SK-N-SH (cell line): ENCODE data around the gene CAMK4. TPM values are rescaled to one million over a fixed set of nuclear protein-coding genes. Genes with fewer than 3 reads are reported as not detected.

ENCODE experiments used
- CTCF ChIA-PET: fragments of 300-600, 350-600 bp; formaldehyde crosslinking; extraction: SDS; loops from one replicate; lab custom pipeline; 2021; lab: Yijun Ruan, JAX
- POLR2A ChIA-PET: fragments of 350-600 bp; sonication (Branson Sonifier 250); formaldehyde crosslinking; extraction: SDS; loops from one replicate; lab custom pipeline; 2020; ENCODE audit warnings: antibody characterized with exemption, inconsistent platforms; lab: Yijun Ruan, JAX
- DNase-seq: peaks from one replicate; pipeline ENCODE4 v3.0.0; 2012
- H2AFZ ChIP-seq: fragments of 200-600 bp; sonication (generic); 2 replicates; pipeline ENCODE4 v1.8.1; 2016; ENCODE audit warnings: antibody characterized with exemption, mild to moderate bottlenecking, low read depth
- H3F3A ChIP-seq: fragments of 200-600 bp; sonication (generic); replicated peaks from 2 replicates; pipeline ENCODE3; 2016; ENCODE audit warnings: antibody characterized with exemption, mild to moderate bottlenecking; ENCODE audit not compliant: insufficient read depth
- H3K27ac ChIP-seq, 2 experiments: fragments of 200-500 bp in 1 of 2; fragments of 200-600 bp in 1 of 2; sonication (Bioruptor generic) in 1 of 2; sonication (generic), shearing (Covaris generic) in 1 of 2; 2 replicates each; pipeline versions ENCODE4 v1.5.1 to v1.6.1; 2014 to 2016; ENCODE audit warnings: low read depth in 2 of 2, inconsistent platforms in 1 of 2, low read length in 1 of 2, mild to moderate bottlenecking in 1 of 2, mixed read lengths in 1 of 2
- H3K27me3 ChIP-seq: fragments of 200-600 bp; sonication (generic), shearing (Covaris generic); 2 replicates; pipeline ENCODE4 v1.6.1; 2016; ENCODE audit warnings: mixed run types; ENCODE audit not compliant: insufficient read depth
- H3K36me3 ChIP-seq, 2 experiments: fragments of 200-500 bp in 1 of 2; fragments of 200-600 bp in 1 of 2; sonication (Bioruptor generic) in 1 of 2; sonication (generic) in 1 of 2; replicated peaks in 1 of 2; 2 replicates each; pipeline versions ENCODE3 to v1.5.1; 2014 to 2016; ENCODE audit warnings: low read length in 1 of 2, mild to moderate bottlenecking in 1 of 2; ENCODE audit not compliant: insufficient read depth in 2 of 2, control insufficient read depth in 1 of 2
- H3K4me1 ChIP-seq, 2 experiments: fragments of 200-500 bp in 1 of 2; fragments of 200-600 bp in 1 of 2; sonication (Bioruptor generic) in 1 of 2; sonication (generic), shearing (Covaris generic) in 1 of 2; 2 replicates each; pipeline versions ENCODE4 v1.5.1 to v1.6.1; 2014 to 2016; ENCODE audit warnings: low read depth in 1 of 2, low read length in 1 of 2, mixed run types in 1 of 2; ENCODE audit not compliant: insufficient read depth in 2 of 2, control insufficient read depth in 1 of 2
- H3K4me2 ChIP-seq: fragments of 200-600 bp; sonication (generic), shearing (Covaris generic); 2 replicates; pipeline ENCODE4 v1.6.1; 2017; ENCODE audit warnings: mixed run types
- H3K4me3 ChIP-seq, 2 experiments: fragments of 200-500 bp in 1 of 2; fragments of 200-600 bp in 1 of 2; sonication (Bioruptor generic) in 1 of 2; sonication (generic), shearing (Covaris generic) in 1 of 2; 2 replicates each; pipeline versions ENCODE4 v1.5.1 to v1.8.1; 2014 to 2016; ENCODE audit warnings: low read depth in 2 of 2, inconsistent platforms in 1 of 2, low read length in 1 of 2, mild to moderate bottlenecking in 1 of 2, mixed read lengths in 1 of 2, moderate library complexity in 1 of 2
- H3K79me2 ChIP-seq: fragments of 200-600 bp; sonication (generic); 2 replicates; pipeline ENCODE4 v1.8.1; 2017; ENCODE audit warnings: mild to moderate bottlenecking; ENCODE audit not compliant: insufficient read depth
- H3K9ac ChIP-seq: fragments of 200-600 bp; sonication (generic); 2 replicates; pipeline ENCODE4 v1.6.1; 2017; ENCODE audit warnings: mixed run types
- H3K9me2 ChIP-seq: fragments of 200-600 bp; sonication (generic); 2 replicates; pipeline ENCODE4 v1.6.1; 2017; ENCODE audit warnings: mixed run types
- H3K9me3 ChIP-seq: fragments of 200-600 bp; sonication (generic); 2 replicates; pipeline ENCODE4 v1.6.1; 2017; ENCODE audit warnings: mixed run types, mild to moderate bottlenecking, moderate library complexity
- H4K20me1 ChIP-seq: fragments of 200-600 bp; sonication (generic); 2 replicates; pipeline ENCODE4 v1.6.1; 2017; ENCODE audit warnings: mild to moderate bottlenecking, mixed run types; ENCODE audit not compliant: insufficient read depth
- CHD2 ChIP-seq: fragments of 150-350 bp; IDR thresholded peaks from 2 replicates; pipeline ENCODE4 v1.6.1; 2018; ENCODE audit warnings: low read length; ENCODE audit not compliant: partially characterized antibody
- CTCF ChIP-seq: fragments of 200-600 bp; sonication (generic); IDR thresholded peaks from 2 replicates; pipeline ENCODE4 v1.6.1; 2017; ENCODE audit warnings: antibody characterized with exemption, mild to moderate bottlenecking, moderate library complexity
- EP300 ChIP-seq, 2 experiments: IDR thresholded peaks; 2 replicates each; pipeline versions ENCODE4 v1.4.0 to v1.6.1; 2012; ENCODE audit warnings: borderline replicate concordance in 1 of 2, low read depth in 1 of 2, low read length in 1 of 2
- FOSL2 ChIP-seq: IDR thresholded peaks from 2 replicates; pipeline ENCODE4 v1.4.0; 2012; ENCODE audit warnings: low read depth, mild to moderate bottlenecking, moderate library complexity, borderline replicate concordance
- FOXJ3 ChIP-seq: sonication (generic); formaldehyde crosslinking; IDR thresholded peaks from 2 replicates; pipeline ENCODE4 v1.5.1; 2020; ENCODE audit warnings: mild to moderate bottlenecking, missing genetic modification reagents
- GATA2 ChIP-seq: sonication (generic); formaldehyde crosslinking; IDR thresholded peaks from 2 replicates; pipeline ENCODE4 v1.5.0; 2020; ENCODE audit warnings: mild to moderate bottlenecking, missing genetic modification reagents
- IRF3 ChIP-seq: fragments of 150-350 bp; IDR thresholded peaks from 2 replicates; pipeline ENCODE4 v1.6.1; 2016; ENCODE audit warnings: mild to moderate bottlenecking, low read depth, low read length
- JUND ChIP-seq: IDR thresholded peaks from 2 replicates; pipeline ENCODE4 v1.4.0; 2012
- MEF2A ChIP-seq: IDR thresholded peaks from 2 replicates; pipeline ENCODE4 v1.4.0; 2012; ENCODE audit warnings: low read depth, borderline replicate concordance
- POLR2AphosphoS5 ChIP-seq: IDR thresholded peaks from 2 replicates; pipeline ENCODE4 v1.6.1; 2012; ENCODE audit warnings: low read depth, low read length
- SMC3 ChIP-seq: IDR thresholded peaks from 2 replicates; pipeline ENCODE4 v1.6.1; 2012; ENCODE audit warnings: low read depth, low read length, improper control_type of control experiment
- WGBS: methylation state at CpG from one replicate; pipeline ENCODE4 v1.1.6; 2017; ENCODE audit warnings: low lambda C conversion rate; 5-methylcytosine and 5-hydroxymethylcytosine counted together
- polyA plus RNA-seq, 3 experiments: library from polyadenylated mRNA; depleted of rRNA; stranded (reverse); fragments of >200 nt; gene quantifications; 2 replicates each; pipeline ENCODE4 v1.2.3, GENCODE V29; 2012

Gene CAMK4
- polyA plus RNA-seq, 1 of the 3 experiments (the other 2 are of a cell fraction), result 4.1 TPM

- 77% methylated on average over 5 of the region's 5 CpGs for WGBS
- H3K9me2 ChIP-seq, result no peaks in the 10 kb centered on the region
- no peaks in the 10 kb centered on the region; the same call in 1 of the 2 replicates for H3K79me2 ChIP-seq
- TF ChIP-seq FOXJ3 (CRISPR knock-in tag) (no peak), CTCF (no peak), FOSL2 (no peak), IRF3 (no peak), CHD2 (no peak), SMC3 (no peak)
- no peaks in the 10 kb centered on the region for H4K20me1 ChIP-seq
- no peak for DNase-seq
- no peak overlapping the region for H3K4me2 ChIP-seq
- peaks cover 4% of the 10 kb centered on the region for H3F3A ChIP-seq
- H2AFZ ChIP-seq, result no peak overlapping the region
- no peaks in the 10 kb centered on the region for H3K36me3 ChIP-seq
- H3K27ac ChIP-seq, result no peak overlapping the region
- peaks cover 0 to 22% of the 10 kb centered on the region in 2 experiments; a peak in 2 of 4 replicates for H3K4me1 ChIP-seq
- ChIA-PET POLR2A (no interaction called here), CTCF (interaction anchor here (1.1 kb wide), 1 partner anchor 9 kb away, joined by 3 read pairs; no protein-coding TSS in a partner anchor)
- H3K4me3 ChIP-seq, result no peak overlapping the region
- no peaks in the 10 kb centered on the region for H3K9me3 ChIP-seq
- H3K9ac ChIP-seq, result no peak overlapping the region
- no peaks in the 10 kb centered on the region for H3K27me3 ChIP-seq
Observed at GRCh38 chr5:111229221-111229835, 5.1 kb downstream of the CAMK4 start.

GRCh38 chr5:111229871-111230810 lies 6.0 kb downstream of the CAMK4 start:
- Histone ChIP-seq H3K4me3 (no peak overlapping the region), H3K4me1 (peaks cover 0 to 22% of the 10 kb centered on the region in 2 experiments; a peak in 2 of 4 replicates), H3K79me2 (no peaks in the 10 kb centered on the region; the same call in 1 of the 2 replicates), H3K9me3 (no peaks in the 10 kb centered on the region), H3K4me2 (no peak overlapping the region), H3K27ac (no peak overlapping the region), H3K27me3 (no peaks in the 10 kb centered on the region), H3K36me3 (no peaks in the 10 kb centered on the region), H3K9ac (no peak overlapping the region)
- no peak for DNase-seq
- POLR2A ChIA-PET, result no interaction called here
- 73% methylated on average over 4 of the region's 4 CpGs for WGBS
- TF ChIP-seq POLR2AphosphoS5 (no peak), JUND (no peak), MEF2A (no peak), CTCF (no peak), EP300 (IDR thresholded peaks at IDR 0.05; ENCODE audit: borderline replicate concordance in 1 of 2, low read depth in 1 of 2, low read length in 1 of 2) (no peak), GATA2 (CRISPR knock-in tag) (no peak)
- TF ChIP-seq, all 33 proteins: peak for 0
- Histone ChIP-seq H2AFZ (no peak overlapping the region), H4K20me1 (no peaks in the 10 kb centered on the region), H3F3A (peaks cover 4% of the 10 kb centered on the region), H3K9me2 (no peaks in the 10 kb centered on the region)
- CTCF ChIA-PET, result interaction anchor here (0.7 to 1.1 kb wide), 2 partner anchors 9 to 19 kb away, joined by 3 to 4 read pairs; no protein-coding TSS in a partner anchor
